Urinary bladder (tissue), 4 donors: Measurements from ENCODE around the gene NSL1. TPM values are rescaled to one million over a fixed set of nuclear protein-coding genes. Genes with fewer than 3 reads are reported as not detected.
"Not testable (repeated sequence)": the region's sequence is repeated elsewhere in the genome, so short reads cannot be mapped to it uniquely, and the experiment has no call there.

Experiments
- DNase-seq: peaks from one replicate; pipeline ENCODE4 v3.0.0-alpha.2; 2015; ENCODE audit errors: extremely low spot score
- H3K27ac ChIP-seq: one replicate; pipeline ENCODE4 v1.5.1; 2013; ENCODE audit warnings: low read depth, mild to moderate bottlenecking, moderate library complexity
- H3K36me3 ChIP-seq: one replicate; pipeline ENCODE4 v1.6.1; 2013; ENCODE audit warnings: mild to moderate bottlenecking, moderate library complexity; ENCODE audit not compliant: insufficient read depth
- H3K4me1 ChIP-seq: one replicate; pipeline ENCODE4 v1.6.1; 2013; ENCODE audit warnings: mild to moderate bottlenecking, moderate library complexity; ENCODE audit not compliant: insufficient read depth
- H3K4me3 ChIP-seq: one replicate; pipeline ENCODE4 v1.5.1; 2013; ENCODE audit warnings: low read depth, low read length
- WGBS: extraction: QIAGEN DNeasy Blood & Tissue Kit; methylation state at CpG from one replicate; pipeline ENCODE4 v1.1.7; 2013; 5-methylcytosine and 5-hydroxymethylcytosine counted together
- polyA plus RNA-seq: library from polyadenylated mRNA; stranded (reverse); fragments of 200-250 nt; gene quantifications from one replicate; pipeline ENCODE4 v1.2.3, GENCODE V29; 2013
- total RNA-seq: library from RNA; depleted of rRNA; stranded (reverse); fragments of >200 nt; gene quantifications from one replicate; pipeline ENCODE4 v1.2.3, GENCODE V29; 2014
- donor health status: healthy with polysubstance abuse.
- donor health status: healthy.

The NSL1 gene
- total and polyA plus RNA-seq, 2 donors, result 30.8 to 69.2 TPM

- H3K4me3 ChIP-seq, result no peak overlapping the region
- WGBS, result 52% methylated on average over 5 of the region's 5 CpGs
- no peak for DNase-seq
- no peaks in the 10 kb centered on the region for H3K36me3 ChIP-seq
- H3K4me1 ChIP-seq, result no peaks in the 10 kb centered on the region
- H3K27ac ChIP-seq, result no peak overlapping the region
These were observed 23.2 kb upstream of the NSL1 start for GRCh38 chr1:212814537-212815334.

GRCh38 chr1:212805767-212806166 lies 14.2 kb upstream of the NSL1 start:
- no peaks in the 10 kb centered on the region for H3K36me3 ChIP-seq
- no peaks in the 10 kb centered on the region for H3K4me1 ChIP-seq
- WGBS, result 90% methylated on average over 3 of the region's 3 CpGs
- no peak for DNase-seq
- H3K27ac ChIP-seq, result no peak overlapping the region
- no peak overlapping the region for H3K4me3 ChIP-seq

GRCh38 chr1:212797681-212798080 lies 6.1 kb upstream of the NSL1 start:
- H3K4me1 ChIP-seq, result no peaks in the 10 kb centered on the region
- peaks cover 3% of the 10 kb centered on the region for H3K36me3 ChIP-seq
- no peak overlapping the region for H3K4me3 ChIP-seq
- DNase-seq, result no peak
- H3K27ac ChIP-seq, result no peak overlapping the region
- WGBS, result 96% methylated on average over 3 of the region's 3 CpGs

GRCh38 chr1:212794561-212795014 lies 3.0 kb upstream of the NSL1 start:
- no peak for DNase-seq
- H3K4me3 ChIP-seq, result no peak overlapping the region
- no peaks in the 10 kb centered on the region for H3K36me3 ChIP-seq
- H3K4me1 ChIP-seq, result no peaks in the 10 kb centered on the region
- 82% methylated on average over 1 of the region's 1 CpG for WGBS
- no peak overlapping the region for H3K27ac ChIP-seq

- Histone ChIP-seq H3K4me3 (peak overlapping the region; percentile 87), H3K36me3 (no peaks in the 10 kb centered on the region), H3K4me1 (no peaks in the 10 kb centered on the region), H3K27ac (peak overlapping the region; percentile 95)
- WGBS, result 16% methylated on average over 16 of the region's 16 CpGs
- no peak for DNase-seq
These were observed 875 bp upstream of the NSL1 start for GRCh38 chr1:212792396-212792908.

- Histone ChIP-seq H3K4me1 (no peaks in the 10 kb centered on the region), H3K4me3 (peak overlapping the region; percentile 87), H3K36me3 (no peaks in the 10 kb centered on the region), H3K27ac (no peak overlapping the region)
- WGBS, result under 1% methylated on average over 22 of the region's 22 CpGs
- no peak for DNase-seq
These were observed 309 bp downstream of the NSL1 start for GRCh38 chr1:212791261-212791675.

GRCh38 chr1:212785871-212786270 lies 5.7 kb downstream of the NSL1 start:
- no peak overlapping the region for H3K4me3 ChIP-seq
- no peaks in the 10 kb centered on the region for H3K4me1 ChIP-seq
- WGBS, result 99% methylated on average over 1 of the region's 1 CpG
- DNase-seq, result no peak
- no peak overlapping the region for H3K27ac ChIP-seq
- no peaks in the 10 kb centered on the region for H3K36me3 ChIP-seq

- WGBS, result 71% methylated on average over 1 of the region's 1 CpG
- Histone ChIP-seq H3K27ac (no peak overlapping the region), H3K4me3 (no peak overlapping the region), H3K4me1 (no peaks in the 10 kb centered on the region), H3K36me3 (no peaks in the 10 kb centered on the region)
- no peak for DNase-seq
These were observed 7.6 kb downstream of the NSL1 start for GRCh38 chr1:212783976-212784375.

- 95% methylated on average over 3 of the region's 3 CpGs for WGBS
- DNase-seq, result no peak
- Histone ChIP-seq H3K4me1 (no peaks in the 10 kb centered on the region), H3K36me3 (no peaks in the 10 kb centered on the region), H3K4me3 (no peak overlapping the region), H3K27ac (no peak overlapping the region)
These were observed 9.0 kb downstream of the NSL1 start for GRCh38 chr1:212782422-212783154.

- no peaks in the 10 kb centered on the region for H3K4me1 ChIP-seq
- H3K36me3 ChIP-seq, result no peaks in the 10 kb centered on the region
- no peak for DNase-seq
- no peak overlapping the region for H3K4me3 ChIP-seq
- no peak overlapping the region for H3K27ac ChIP-seq
- WGBS, result 87% methylated on average over 2 of the region's 2 CpGs
These were observed 10.4 kb downstream of the NSL1 start for GRCh38 chr1:212781225-212781624.

GRCh38 chr1:212780759-212781158 lies 10.8 kb downstream of the NSL1 start:
- Histone ChIP-seq H3K4me1 (no peaks in the 10 kb centered on the region), H3K27ac (no peak overlapping the region), H3K4me3 (no peak overlapping the region), H3K36me3 (no peaks in the 10 kb centered on the region)
- 87% methylated on average over 3 of the region's 3 CpGs for WGBS
- no peak for DNase-seq

GRCh38 chr1:212779086-212779485 lies 12.5 kb downstream of the NSL1 start:
- not testable (repeated sequence) for H3K4me1 ChIP-seq, H3K4me3 ChIP-seq, DNase-seq, H3K27ac ChIP-seq, H3K36me3 ChIP-seq
- WGBS, result 95% methylated on average over 28 of the region's 32 CpGs

GRCh38 chr1:212777151-212777550 lies 14.4 kb downstream of the NSL1 start:
- no peak for DNase-seq
- no peaks in the 10 kb centered on the region for H3K4me1 ChIP-seq
- no peak overlapping the region for H3K27ac ChIP-seq
- H3K4me3 ChIP-seq, result no peak overlapping the region
- no peaks in the 10 kb centered on the region for H3K36me3 ChIP-seq
- 95% methylated on average over 3 of the region's 3 CpGs for WGBS

GRCh38 chr1:212775241-212775640 lies 16.3 kb downstream of the NSL1 start:
- DNase-seq, result no peak
- Histone ChIP-seq H3K27ac (no peak overlapping the region), H3K36me3 (no peaks in the 10 kb centered on the region), H3K4me3 (no peak overlapping the region), H3K4me1 (no peaks in the 10 kb centered on the region)
